ENCODE results near the gene HCK. TPM values are rescaled to one million over a fixed set of nuclear protein-coding genes. Genes with fewer than 3 reads are reported as not detected.

Gene HCK
- polyA plus RNA-seq, 1 of the 3 experiments (the other 2 are of a cell fraction), result not detected

DNA sequence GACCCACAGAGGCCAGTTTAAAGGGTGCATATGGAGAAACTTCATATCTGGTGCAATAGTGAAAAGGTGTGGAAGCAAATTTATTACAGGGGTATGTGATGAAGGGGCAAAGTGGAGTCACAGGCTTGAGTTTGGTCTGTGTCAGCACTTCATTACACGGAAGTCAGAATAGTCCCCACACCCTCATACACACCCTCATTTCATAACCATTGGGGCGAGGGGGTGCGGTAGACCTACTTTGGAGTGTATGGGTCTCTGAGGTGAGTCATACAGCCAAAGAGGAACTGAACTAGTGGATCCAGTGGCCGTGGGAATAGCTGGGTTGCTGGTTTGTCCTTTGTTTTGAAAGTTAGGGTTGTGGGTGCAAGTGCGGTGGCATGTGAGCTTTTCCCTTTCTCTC lies 60.8 kb downstream of the HCK start:
- no peaks in the 10 kb centered on the region for H3K9me3 ChIP-seq
- no peak overlapping the region for H2AFZ ChIP-seq (ENCODE audit: low read depth)
- H4K20me1 ChIP-seq (ENCODE audit: insufficient read depth), result peaks cover 61% of the 10 kb centered on the region
- peak overlapping the region in 1 of 2 experiments; percentile 7; a peak in 1 of 4 replicates for H3K27ac ChIP-seq (ENCODE audit: low read depth in 2 of 2, low read length in 1 of 2)
- no peaks in the 10 kb centered on the region for H3K27me3 ChIP-seq (ENCODE audit: insufficient read depth)
- 88% methylated on average over 5 of the region's 5 CpGs for WGBS (ENCODE audit: low lambda C conversion rate)
- no peaks in the 10 kb centered on the region for H3K9me2 ChIP-seq
- no peak for DNase-seq
- POLR2A ChIA-PET, result no interaction called here
- CTCF ChIA-PET, result no interaction called here
- peaks cover 5 to 24% of the 10 kb centered on the region in 2 experiments; a peak in 3 of 4 replicates for H3K4me1 ChIP-seq (ENCODE audit: control insufficient read depth in 1 of 2, insufficient read depth in 2 of 2, low read depth in 1 of 2, low read length in 1 of 2)
- no peak overlapping the region for H3K4me2 ChIP-seq
- peaks cover 3% of the 10 kb centered on the region for H3F3A ChIP-seq (replicated peaks; ENCODE audit: insufficient read depth)
- H3K9ac ChIP-seq, result no peak overlapping the region
- peaks cover 0 to 3% of the 10 kb centered on the region in 2 experiments for H3K36me3 ChIP-seq (replicated peaks in 1 of 2; ENCODE audit: control insufficient read depth in 1 of 2, insufficient read depth in 2 of 2, low read length in 1 of 2)
- H3K4me3 ChIP-seq (ENCODE audit: low read depth in 2 of 2, low read length in 1 of 2), result no peak overlapping the region
- peaks cover 83% of the 10 kb centered on the region for H3K79me2 ChIP-seq (ENCODE audit: insufficient read depth)
- TF ChIP-seq SMC3 (IDR thresholded peaks at IDR 0.05; ENCODE audit: low read depth, low read length) (no peak), EP300 (IDR thresholded peaks at IDR 0.05; ENCODE audit: borderline replicate concordance in 1 of 2, low read depth in 1 of 2, low read length in 1 of 2) (no peak), RXRA (IDR thresholded peaks at IDR 0.05; ENCODE audit: borderline replicate concordance, low read depth) (no peak), RCOR1 (IDR thresholded peaks at IDR 0.05; ENCODE audit: low read length) (no peak), YY1 (IDR thresholded peaks at IDR 0.05; ENCODE audit: low read depth) (no peak), GABPA (IDR thresholded peaks at IDR 0.05; ENCODE audit: low read depth) (no peak), CHD2 (IDR thresholded peaks at IDR 0.05; ENCODE audit: low read length, partially characterized antibody) (no peak), NRF1 (IDR thresholded peaks at IDR 0.05; ENCODE audit: low read depth, low read length) (no peak), RFX5 (IDR thresholded peaks at IDR 0.05; ENCODE audit: low read length) (no peak), TEAD4 (IDR thresholded peaks at IDR 0.05; ENCODE audit: borderline replicate concordance, insufficient read depth) (no peak), TCF12 (IDR thresholded peaks at IDR 0.05) (no peak), MXI1 (IDR thresholded peaks at IDR 0.05; ENCODE audit: low read depth, low read length) (no peak), FOXM1 (IDR thresholded peaks at IDR 0.05; ENCODE audit: low read depth) (no peak), GATA2 (CRISPR knock-in tag; IDR thresholded peaks at IDR 0.05) (no peak), FOSL2 (IDR thresholded peaks at IDR 0.05; ENCODE audit: borderline replicate concordance, low read depth) (no peak)
- TF ChIP-seq, protein P1, sequence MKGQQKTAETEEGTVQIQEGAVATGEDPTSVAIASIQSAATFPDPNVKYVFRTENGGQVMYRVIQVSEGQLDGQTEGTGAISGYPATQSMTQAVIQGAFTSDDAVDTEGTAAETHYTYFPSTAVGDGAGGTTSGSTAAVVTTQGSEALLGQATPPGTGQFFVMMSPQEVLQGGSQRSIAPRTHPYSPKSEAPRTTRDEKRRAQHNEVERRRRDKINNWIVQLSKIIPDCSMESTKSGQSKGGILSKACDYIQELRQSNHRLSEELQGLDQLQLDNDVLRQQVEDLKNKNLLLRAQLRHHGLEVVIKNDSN (IDR thresholded peaks at IDR 0.05; ENCODE audit: borderline replicate concordance, low read depth), result no peak
- TF ChIP-seq, protein P2, sequence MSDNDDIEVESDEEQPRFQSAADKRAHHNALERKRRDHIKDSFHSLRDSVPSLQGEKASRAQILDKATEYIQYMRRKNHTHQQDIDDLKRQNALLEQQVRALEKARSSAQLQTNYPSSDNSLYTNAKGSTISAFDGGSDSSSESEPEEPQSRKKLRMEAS (IDR thresholded peaks at IDR 0.05; ENCODE audit: low read depth), result no peak
- TF ChIP-seq, protein P3, sequence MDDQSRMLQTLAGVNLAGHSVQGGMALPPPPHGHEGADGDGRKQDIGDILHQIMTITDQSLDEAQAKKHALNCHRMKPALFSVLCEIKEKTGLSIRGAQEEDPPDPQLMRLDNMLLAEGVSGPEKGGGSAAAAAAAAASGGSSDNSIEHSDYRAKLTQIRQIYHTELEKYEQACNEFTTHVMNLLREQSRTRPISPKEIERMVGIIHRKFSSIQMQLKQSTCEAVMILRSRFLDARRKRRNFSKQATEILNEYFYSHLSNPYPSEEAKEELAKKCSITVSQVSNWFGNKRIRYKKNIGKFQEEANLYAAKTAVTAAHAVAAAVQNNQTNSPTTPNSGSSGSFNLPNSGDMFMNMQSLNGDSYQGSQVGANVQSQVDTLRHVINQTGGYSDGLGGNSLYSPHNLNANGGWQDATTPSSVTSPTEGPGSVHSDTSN (IDR thresholded peaks at IDR 0.05), result no peak
- TF ChIP-seq, protein P4, sequence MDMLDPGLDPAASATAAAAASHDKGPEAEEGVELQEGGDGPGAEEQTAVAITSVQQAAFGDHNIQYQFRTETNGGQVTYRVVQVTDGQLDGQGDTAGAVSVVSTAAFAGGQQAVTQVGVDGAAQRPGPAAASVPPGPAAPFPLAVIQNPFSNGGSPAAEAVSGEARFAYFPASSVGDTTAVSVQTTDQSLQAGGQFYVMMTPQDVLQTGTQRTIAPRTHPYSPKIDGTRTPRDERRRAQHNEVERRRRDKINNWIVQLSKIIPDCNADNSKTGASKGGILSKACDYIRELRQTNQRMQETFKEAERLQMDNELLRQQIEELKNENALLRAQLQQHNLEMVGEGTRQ (IDR thresholded peaks at IDR 0.05; ENCODE audit: borderline replicate concordance, low read depth, low read length), result no peak

All from SK-N-SH (cell line).